Measurements from ENCODE around the gene KHDC4. TPM values are rescaled to one million over a fixed set of nuclear protein-coding genes. Genes with fewer than 3 reads are reported as not detected.

Gene KHDC4
- total and polyA plus RNA-seq, 2 donors (not counting 3 experiments of a cell fraction or from before 2014, with no cell fraction given), result 47.9 to 54.1 TPM

- H3K27me3 ChIP-seq (ENCODE audit: control insufficient read depth in 2 of 2, insufficient read depth in 2 of 2, low read length in 2 of 2), result no peaks in the 10 kb centered on the region
- H3K4me1 ChIP-seq (ENCODE audit: control insufficient read depth, extremely low read depth, insufficient read depth, low read length), result peaks cover under 1% of the 10 kb centered on the region
- ChIA-PET POLR2A (no interaction called here), CTCF (interaction anchor here (1.0 to 3.3 kb wide), 3 partner anchors 13 to 43 kb away, joined by 3 to 30 read pairs (median 5); partner anchors contain the start of gene KHDC4)
- no peak overlapping the region for H3K9ac ChIP-seq (replicated peaks; ENCODE audit: extremely low read depth, insufficient read depth, low read length)
- dilution Hi-C loops (cut with MboI; ENCODE audit: extremely low pct_ligation_motif_present, low sequenced_read_pairs) (no loop called here), intact Hi-C loops (cut with micrococcal nuclease) (no loop called here)
- no TSS peak for BruUV-seq (replicated peaks)
- H3K4me2 ChIP-seq (ENCODE audit: insufficient read depth, low read length), result no peak overlapping the region
- peaks cover 25 to 33% of the 10 kb centered on the region in 2 experiments for H3K36me3 ChIP-seq (ENCODE audit: control insufficient read depth in 2 of 2, extremely low read depth in 1 of 2, insufficient read depth in 2 of 2, low read length in 2 of 2)
- no peaks in the 10 kb centered on the region for H3K9me3 ChIP-seq (replicated peaks; ENCODE audit: control insufficient read depth, insufficient read depth, low read length)
- no peak overlapping the region for H2AFZ ChIP-seq (ENCODE audit: low read depth, low read length)
- DNase-seq (ENCODE audit: low read depth, low spot score), result no peak
- no peaks in the 10 kb centered on the region for H4K20me1 ChIP-seq (replicated peaks; ENCODE audit: control insufficient read depth, extremely low read depth, insufficient read depth, low read length)
- H3K27ac ChIP-seq (ENCODE audit: insufficient read depth, low read depth, low read length), result no peak overlapping the region
- TF ChIP-seq CTCF (IDR thresholded peaks at IDR 0.05; ENCODE audit: extremely low read depth in 1 of 2, insufficient read depth in 1 of 2, low read depth in 1 of 2, low read length in 2 of 2) (no peak), FOS (IDR thresholded peaks at IDR 0.05; ENCODE audit: borderline replicate concordance, insufficient read depth, low read length) (no peak), EZH2 (IDR thresholded peaks at IDR 0.05; ENCODE audit: borderline replicate concordance, low read depth, low read length, severe bottlenecking) (no peak), GATA2 (IDR thresholded peaks at IDR 0.05; ENCODE audit: insufficient read depth, insufficient read length, low read depth, low read length) (no peak), MAX (IDR thresholded peaks at IDR 0.05; ENCODE audit: insufficient read depth, insufficient read length) (no peak), MYC (IDR thresholded peaks at IDR 0.05; ENCODE audit: low read depth, low read length) (no peak), JUN (IDR thresholded peaks at IDR 0.05; ENCODE audit: borderline replicate concordance, insufficient read depth, insufficient read length, low read depth) (no peak), POLR2AphosphoS5 (IDR thresholded peaks at IDR 0.05; ENCODE audit: insufficient read depth, low read depth, low read length) (no peak), POLR2A (IDR thresholded peaks at IDR 0.05; ENCODE audit: low read depth, low read length) (no peak)
- no peak for FAIRE-seq
- no peaks in the 10 kb centered on the region for H3K79me2 ChIP-seq (ENCODE audit: control insufficient read depth, insufficient read depth, low read length)
- no peak overlapping the region for H3K4me3 ChIP-seq (replicated peaks in 1 of 3; ENCODE audit: insufficient read depth in 1 of 3, low read depth in 1 of 3, low read length in 3 of 3)
- no peaks in the 10 kb centered on the region for H3K9me1 ChIP-seq (replicated peaks; ENCODE audit: control insufficient read depth, extremely low read depth, insufficient read depth, low read length)
Observed at GRCh38 chr1:155946633-155947219, 12.5 kb upstream of the KHDC4 start.

Measured in endothelial cell of umbilical vein (primary cell).